HG02798 (cell line): ENCODE results near the gene B3GALNT1.
A peak's percentile ranks its signal among the peaks of the same experiment; 100 is the strongest.

Experiments used
- ATAC-seq: cut with Tn5 transposase; IDR thresholded peaks from one replicate; pipeline ENCODE4 v1.9.1; 2021; ENCODE audit warnings: mild to moderate bottlenecking; ENCODE audit not compliant: unreplicated experiment, poor library complexity

The B3GALNT1 gene, protein sequence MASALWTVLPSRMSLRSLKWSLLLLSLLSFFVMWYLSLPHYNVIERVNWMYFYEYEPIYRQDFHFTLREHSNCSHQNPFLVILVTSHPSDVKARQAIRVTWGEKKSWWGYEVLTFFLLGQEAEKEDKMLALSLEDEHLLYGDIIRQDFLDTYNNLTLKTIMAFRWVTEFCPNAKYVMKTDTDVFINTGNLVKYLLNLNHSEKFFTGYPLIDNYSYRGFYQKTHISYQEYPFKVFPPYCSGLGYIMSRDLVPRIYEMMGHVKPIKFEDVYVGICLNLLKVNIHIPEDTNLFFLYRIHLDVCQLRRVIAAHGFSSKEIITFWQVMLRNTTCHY

DNA sequence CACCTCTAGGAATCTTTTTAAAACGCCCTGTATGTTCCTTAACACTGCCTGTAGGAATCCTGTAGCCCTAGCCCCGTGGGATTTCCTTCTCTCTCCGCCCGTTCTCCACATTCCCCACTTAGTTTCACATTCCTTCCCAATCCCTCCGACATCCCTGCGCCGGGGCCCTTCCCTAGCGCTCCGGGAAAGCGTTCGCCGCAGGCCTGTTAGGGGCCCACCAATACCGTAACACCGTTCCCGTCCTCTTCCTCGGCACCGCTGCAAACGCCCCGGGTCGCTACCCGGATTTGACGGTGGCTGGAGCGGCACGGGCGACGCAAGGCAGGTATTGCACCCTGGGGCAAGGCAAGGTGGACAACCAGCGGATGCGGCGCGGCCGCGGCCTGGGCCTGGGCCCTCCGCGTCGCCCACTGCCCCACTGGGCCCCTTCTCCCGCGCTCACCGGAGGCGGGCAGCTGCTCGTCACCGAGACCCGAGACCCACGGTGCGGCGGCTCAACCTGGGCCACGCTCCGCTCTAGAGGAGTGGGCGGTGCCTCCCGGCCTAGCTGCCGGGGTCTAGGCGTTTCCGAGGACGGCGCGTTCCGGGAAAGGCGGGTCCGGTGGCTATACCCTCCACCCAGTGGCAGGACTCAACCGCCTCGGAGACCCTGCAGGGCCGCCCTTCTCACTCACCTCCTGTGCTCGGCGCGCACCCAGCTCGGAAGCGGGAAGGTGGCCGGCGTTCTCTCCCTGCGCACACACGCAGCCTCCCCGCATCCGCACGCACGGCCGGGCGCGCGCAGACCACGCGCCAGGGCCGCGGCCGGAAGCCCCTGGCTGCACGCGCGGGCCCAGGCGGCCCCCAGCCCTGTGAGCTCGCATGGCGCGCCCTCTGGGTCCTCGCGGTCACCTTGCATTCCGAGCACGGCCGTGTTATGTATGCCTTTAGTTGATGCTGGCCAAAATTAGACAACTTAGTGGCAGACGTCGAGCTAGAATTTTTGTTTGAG, at the start of gene B3GALNT1:
Gene B3GALNT1 (minus strand): TSS at position 789 of the 991 bp plus-strand sequence. CDS start 18,595 bp downstream, outside the sequence.
- ATAC-seq: peak; percentile 79

GRCh38 chr3:161153480-161153879, 48.3 kb upstream of the B3GALNT1 start:
- no peak for ATAC-seq

- no peak for ATAC-seq
These were observed 44.9 kb upstream of the B3GALNT1 start for GRCh38 chr3:161150001-161150525.

GRCh38 chr3:161149529-161149928, 44.4 kb upstream of the B3GALNT1 start:
- ATAC-seq: no peak

GRCh38 chr3:161148832-161149475, 43.8 kb upstream of the B3GALNT1 start:
- ATAC-seq: no peak

- no peak for ATAC-seq
These were observed 37.3 kb upstream of the B3GALNT1 start for GRCh38 chr3:161142486-161142885.

DNA sequence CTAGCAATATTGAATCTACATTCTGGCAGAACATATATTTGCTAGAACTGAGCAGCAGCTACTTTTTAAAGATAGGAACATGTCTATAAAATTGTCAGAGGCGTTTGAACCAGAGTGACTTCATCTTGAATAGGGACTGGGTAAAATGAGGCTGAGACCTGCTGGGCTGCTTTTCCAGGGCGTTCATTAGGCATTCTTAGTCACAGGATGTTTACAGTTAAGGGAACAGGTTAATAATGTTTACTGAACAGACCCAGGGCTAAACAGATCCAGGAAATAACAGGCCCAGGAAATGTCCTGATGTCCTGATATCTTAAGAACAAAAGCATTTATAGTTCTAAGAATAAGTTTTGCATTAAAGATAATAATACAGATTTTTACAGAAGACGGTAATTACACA, 34.5 kb upstream of the B3GALNT1 start:
- no peak for ATAC-seq

DNA sequence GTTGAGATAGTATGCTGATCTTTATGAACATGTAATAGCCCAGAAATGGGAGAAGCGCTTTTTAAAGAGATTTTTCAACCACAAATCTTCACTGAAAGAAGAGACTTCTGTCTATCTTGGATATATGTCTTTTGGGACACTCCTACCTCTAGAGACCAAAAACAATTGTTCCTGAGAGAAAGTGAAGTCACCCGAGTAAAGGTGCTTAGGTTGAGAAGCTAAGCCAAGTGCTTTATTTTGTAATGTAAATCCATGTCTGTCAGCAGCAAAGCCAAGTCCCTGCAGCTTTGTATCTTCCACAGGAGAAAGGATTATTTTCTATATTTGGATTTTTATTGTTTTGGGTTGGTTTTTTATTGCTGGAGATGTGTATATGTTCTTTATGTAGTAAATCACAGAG, 32.1 kb upstream of the B3GALNT1 start:
- ATAC-seq: no peak

GRCh38 chr3:161132391-161132790, 27.2 kb upstream of the B3GALNT1 start:
- no peak for ATAC-seq

- ATAC-seq: no peak
These were observed 21.3 kb upstream of the B3GALNT1 start for GRCh38 chr3:161126495-161126894.

DNA sequence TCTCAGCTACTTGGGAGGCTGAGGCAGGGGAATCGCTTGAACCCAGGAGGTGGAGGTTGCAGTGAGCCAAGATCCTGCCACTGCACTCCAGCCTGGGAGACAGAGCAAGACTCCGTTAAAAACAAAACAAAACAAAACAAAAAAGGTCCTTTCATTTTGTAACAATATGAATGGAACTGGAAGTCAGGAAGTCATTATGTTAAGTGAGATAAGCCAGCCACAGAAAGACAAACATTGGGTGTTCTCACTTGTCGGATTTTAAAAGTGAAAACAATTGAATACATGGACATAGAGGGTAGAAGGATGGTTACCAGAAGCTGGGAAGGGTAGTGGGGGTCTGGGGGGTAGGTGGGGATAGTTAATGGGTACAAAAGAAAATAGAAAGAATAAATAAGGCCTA, 12.5 kb upstream of the B3GALNT1 start:
- ATAC-seq: no peak

DNA sequence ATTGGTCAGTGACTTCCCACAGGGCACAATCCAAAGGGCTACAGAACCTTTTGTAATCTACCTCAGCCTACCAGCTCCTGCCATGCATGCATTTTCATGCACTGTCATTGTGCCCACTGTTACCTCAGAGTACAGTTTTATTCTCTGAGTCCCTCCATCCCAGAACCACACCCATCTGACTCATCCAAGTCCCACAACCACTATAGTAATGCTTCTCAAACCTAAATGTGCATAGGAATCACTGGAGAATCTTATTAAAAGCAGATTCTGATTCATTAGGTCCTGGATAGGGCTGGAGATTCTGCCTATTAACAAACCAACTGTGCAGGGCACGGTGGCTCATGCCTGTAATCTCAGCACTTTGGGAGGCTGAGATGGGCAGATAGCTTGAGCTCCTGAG, 3.7 kb upstream of the B3GALNT1 start:
- no peak for ATAC-seq

GRCh38 chr3:161107311-161107710, 2.2 kb upstream of the B3GALNT1 start:
- no peak for ATAC-seq

GRCh38 chr3:161103776-161104385, 1.3 kb downstream of the B3GALNT1 start:
- no peak for ATAC-seq

DNA sequence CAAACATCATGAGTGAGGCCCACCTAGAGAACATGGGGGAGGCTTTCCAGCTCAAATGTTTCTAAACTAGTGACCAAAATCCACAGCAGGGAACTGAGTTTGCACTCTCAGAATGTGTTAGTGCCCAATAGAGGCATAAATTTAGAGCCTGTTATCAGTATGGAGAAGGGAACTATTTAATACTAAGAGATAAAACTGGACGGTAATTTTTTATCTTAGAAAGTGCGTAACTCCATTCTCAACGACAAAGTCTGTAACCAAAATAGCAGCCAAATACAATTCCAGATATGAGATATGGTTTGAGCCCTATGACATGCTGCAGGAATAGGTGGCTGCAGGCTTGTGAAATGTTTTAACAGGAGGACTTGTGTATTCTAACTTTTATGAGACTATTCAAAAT, 3.5 kb downstream of the B3GALNT1 start:
- ATAC-seq: no peak

DNA sequence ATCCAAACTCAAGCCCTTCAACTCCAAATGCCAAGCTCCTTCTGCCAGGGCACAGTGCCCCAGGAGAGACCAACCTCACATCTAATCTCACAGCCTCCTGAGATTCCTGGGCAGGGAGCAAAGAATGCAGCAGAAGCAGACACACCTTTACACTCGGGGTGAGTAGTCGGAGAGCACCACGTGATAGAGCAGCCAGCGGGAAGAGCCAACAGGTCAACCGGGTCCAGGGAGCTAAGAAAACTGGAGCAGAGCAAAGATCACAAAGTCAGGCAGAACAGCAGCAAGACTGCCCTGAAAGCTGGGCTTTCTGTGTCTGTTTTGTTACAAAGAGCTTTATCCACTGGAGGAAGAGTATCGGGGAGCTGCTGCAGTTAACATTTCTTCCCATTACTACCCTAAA, 4.2 kb downstream of the B3GALNT1 start:
- no peak for ATAC-seq

DNA sequence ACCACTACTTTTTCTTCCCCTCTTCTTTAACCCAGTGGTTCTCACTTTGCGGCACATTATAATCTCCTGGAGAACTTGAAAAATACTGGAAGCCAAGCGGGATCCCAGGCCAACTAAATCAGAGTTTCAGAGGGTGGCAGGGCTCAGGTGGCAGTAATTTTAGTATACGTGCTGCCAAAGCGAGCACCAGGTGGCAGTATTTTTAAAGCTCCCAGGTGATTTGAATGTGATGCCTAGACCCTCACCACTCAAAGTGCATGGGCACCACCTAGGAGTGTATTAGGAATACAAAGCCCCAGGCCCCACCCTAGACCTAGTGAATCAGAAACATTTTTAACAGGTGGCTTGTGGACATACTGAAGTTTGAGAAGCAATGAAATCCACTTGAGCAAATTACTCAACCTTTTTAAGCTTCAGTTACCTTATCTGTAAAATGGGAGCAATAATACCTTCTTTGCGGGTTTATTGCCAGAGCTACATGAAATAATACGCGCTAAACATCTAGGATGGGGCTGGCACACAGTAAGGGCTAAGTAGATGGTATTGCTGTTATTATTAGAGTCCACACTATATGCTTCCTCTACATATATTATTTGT, 8.3 kb downstream of the B3GALNT1 start:
- no peak for ATAC-seq

GRCh38 chr3:161093895-161094294, 11.3 kb downstream of the B3GALNT1 start:
- ATAC-seq: no peak

- ATAC-seq: no peak
These were observed 20.9 kb downstream of the B3GALNT1 start for GRCh38 chr3:161084277-161084676.

DNA sequence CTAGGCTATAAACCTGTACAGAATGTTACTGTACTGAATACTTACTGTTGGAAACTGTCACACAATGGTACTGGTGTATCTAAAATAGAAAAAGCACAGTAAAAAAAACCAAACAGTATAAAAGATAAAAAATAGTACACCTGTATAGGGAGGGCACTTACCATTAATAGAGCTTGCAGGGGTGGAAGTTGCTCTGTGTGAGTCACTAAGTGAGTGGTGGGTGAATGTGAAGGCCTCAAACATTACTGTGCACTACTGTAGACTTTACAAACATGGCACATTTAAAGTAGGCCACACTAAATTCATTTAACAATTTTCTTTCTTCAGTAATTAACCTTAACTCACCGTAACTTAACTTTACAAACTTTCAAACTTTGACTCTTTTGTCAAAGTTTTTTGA, 22.0 kb downstream of the B3GALNT1 start:
- ATAC-seq: no peak
